Lung (tissue), 12 donors: ENCODE results near the gene L3MBTL4. TPM values are rescaled to one million over a fixed set of nuclear protein-coding genes. Genes with fewer than 3 reads are reported as not detected.

Source experiments
- ATAC-seq: fragments of 200-7000 bp; cut with Tn5 transposase; one replicate; pipeline ENCODE4 v1.9.1; 2020; ENCODE audit warnings: moderate number of reproducible peaks; ENCODE audit not compliant: insufficient read depth, low FRiP score
- DNase-seq, 3 donors: peaks; one replicate each; pipeline ENCODE4 v3.0.0-alpha.2; 2013 to 2017
- H3K27ac ChIP-seq, 2 donors: one replicate each; pipeline ENCODE4 v1.5.1; 2013; ENCODE audit warnings: mild to moderate bottlenecking in 2 of 2, moderate library complexity in 2 of 2, control low read depth in 1 of 2, inconsistent platforms in 1 of 2, low read depth in 1 of 2, low read length in 1 of 2
- H3K27me3 ChIP-seq, 3 donors: one replicate each; pipeline ENCODE4 v1.5.1; 2013; ENCODE audit warnings: low read length in 2 of 3; ENCODE audit not compliant: control insufficient read depth in 3 of 3, insufficient read depth in 3 of 3
- H3K36me3 ChIP-seq, 4 donors: one replicate each; pipeline ENCODE4 v1.5.1; 2013; ENCODE audit warnings: low read length in 4 of 4, mild to moderate bottlenecking in 1 of 4, moderate library complexity in 1 of 4; ENCODE audit not compliant: control insufficient read depth in 4 of 4, insufficient read depth in 4 of 4
- H3K4me1 ChIP-seq, 5 donors: one replicate each; pipeline ENCODE4 v1.5.1; 2013; ENCODE audit warnings: low read length in 5 of 5, mild to moderate bottlenecking in 2 of 5, moderate library complexity in 1 of 5; ENCODE audit not compliant: control insufficient read depth in 5 of 5, insufficient read depth in 5 of 5
- H3K4me3 ChIP-seq: one replicate; pipeline ENCODE4 v1.5.1; 2013; ENCODE audit warnings: mild to moderate bottlenecking, control low read depth, moderate library complexity
- H3K9ac ChIP-seq, 2 donors: one replicate each; pipeline ENCODE4 v1.5.1; 2013; ENCODE audit warnings: low read length in 2 of 2, control low read depth in 1 of 2; ENCODE audit not compliant: insufficient read depth in 1 of 2
- H3K9me3 ChIP-seq, 4 donors: one replicate each; pipeline ENCODE4 v1.5.1; 2013; ENCODE audit warnings: low read length in 3 of 4, mild to moderate bottlenecking in 1 of 4, moderate library complexity in 1 of 4; ENCODE audit not compliant: control insufficient read depth in 4 of 4, insufficient read depth in 3 of 4
- CTCF ChIP-seq: IDR thresholded peaks from 2 replicates; pipeline ENCODE4 v1.5.1; 2012; ENCODE audit warnings: mild to moderate bottlenecking; ENCODE audit errors: control extremely low read depth, extremely low read depth
- WGBS, 2 donors: extraction: QIAGEN DNeasy Blood & Tissue Kit; methylation state at CpG; one replicate each; pipeline ENCODE4 v1.1.7; 2013; 5-methylcytosine and 5-hydroxymethylcytosine counted together
- polyA plus RNA-seq, 2 donors: library from polyadenylated mRNA; stranded (reverse); fragments of 200-250 nt; gene quantifications; one replicate each; pipeline ENCODE4 v1.2.1, GENCODE V29; 2013
- total RNA-seq, 2 donors: library from RNA; depleted of rRNA in 1 of 2; stranded (reverse); fragments of >200 nt in 1 of 2; gene quantifications; one replicate each; pipeline ENCODE4 v1.2.1, GENCODE V29; 2014 to 2021
- donor health status: control.
- donor health status: control.
- donor health status: Bipolar disorder and iron deficiency.
- donor health status: healthy.
- donor health status: DM: yes; HTN: yes; CAD: no.

Gene L3MBTL4
- total and polyA plus RNA-seq, 4 donors, result 2.8 to 16.8 (median 9.9) TPM

- Histone ChIP-seq H3K4me3 (no peak overlapping the region), H3K9ac (no peak overlapping the region), H3K36me3 (no peaks in the 10 kb centered on the region), H3K27me3 (peaks cover 0 to 3% (median 0%) of the 10 kb centered on the region in 3 donors), H3K9me3 (no peaks in the 10 kb centered on the region), H3K27ac (no peak overlapping the region), H3K4me1 (peaks cover 0 to 6% (median 0%) of the 10 kb centered on the region in 5 donors)
- no peak for DNase-seq
- ATAC-seq, result no peak
- TF ChIP-seq CTCF, result no peak
- WGBS, 2 donors, result 86 to 88% methylated on average over 7 of the region's 7 CpGs
Measured at GRCh38 chr18:5939801-5940667, 474.7 kb downstream of the L3MBTL4 start.

DNA sequence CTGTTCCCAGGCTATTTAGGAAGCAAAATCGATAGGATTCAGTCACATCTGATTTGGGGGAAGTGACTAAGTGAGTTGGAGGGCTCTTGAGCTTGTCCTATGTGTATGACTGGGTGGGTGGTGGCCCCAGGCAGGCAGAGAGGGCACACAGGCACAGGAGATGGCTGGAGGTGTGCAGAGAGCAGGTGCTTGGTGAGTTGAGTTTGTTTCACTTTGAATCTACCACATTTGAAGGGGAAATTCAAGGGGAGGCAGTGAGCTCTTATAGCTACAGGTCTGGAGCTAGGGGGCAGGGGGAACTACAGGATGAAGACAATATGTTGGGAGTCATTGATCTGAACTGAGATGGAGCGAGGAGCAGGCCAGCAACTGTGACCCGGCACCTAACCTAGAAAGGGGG lies 476.9 kb downstream of the L3MBTL4 start:
- 84% methylated on average over 3 of the region's 3 CpGs for WGBS, 2 donors
- Histone ChIP-seq H3K36me3 (no peaks in the 10 kb centered on the region), H3K4me1 (no peaks in the 10 kb centered on the region), H3K27me3 (peaks cover 0 to 3% (median 0%) of the 10 kb centered on the region in 3 donors), H3K9ac (no peak overlapping the region), H3K9me3 (peaks cover 0 to 3% (median 0%) of the 10 kb centered on the region in 4 donors), H3K27ac (no peak overlapping the region), H3K4me3 (no peak overlapping the region)
- no peak for TF ChIP-seq CTCF
- DNase-seq (no peak), ATAC-seq (no peak)

GRCh38 chr18:5937121-5937520 lies 477.6 kb downstream of the L3MBTL4 start:
- WGBS, 2 donors, result 90 to 92% methylated on average over 7 of the region's 7 CpGs
- Histone ChIP-seq H3K9ac (no peak overlapping the region), H3K27ac (no peak overlapping the region), H3K9me3 (peaks cover 0 to 3% (median 0%) of the 10 kb centered on the region in 4 donors), H3K4me3 (no peak overlapping the region), H3K27me3 (peaks cover 0 to 3% (median 0%) of the 10 kb centered on the region in 3 donors), H3K36me3 (no peaks in the 10 kb centered on the region), H3K4me1 (no peaks in the 10 kb centered on the region)
- DNase-seq (no peak), ATAC-seq (no peak)
- no peak for TF ChIP-seq CTCF
